HG03571 (cell line): ENCODE data around the gene ATR.

Source experiments
- ATAC-seq: cut with Tn5 transposase; IDR thresholded peaks from one replicate; pipeline ENCODE4 v1.9.1; 2021; ENCODE audit not compliant: unreplicated experiment

The ATR gene

GRCh38 chr3:142530296-142530695 lies 48.2 kb downstream of the ATR start:
- no peak for ATAC-seq

GRCh38 chr3:142523921-142524566 lies 54.5 kb downstream of the ATR start:
- ATAC-seq = no peak

- ATAC-seq = no peak
Measured at GRCh38 chr3:142509079-142509478, 69.5 kb downstream of the ATR start.

GRCh38 chr3:142507241-142507640 lies 71.3 kb downstream of the ATR start:
- no peak for ATAC-seq

- no peak for ATAC-seq
Measured at GRCh38 chr3:142502187-142502985, 76.1 kb downstream of the ATR start.

- no peak for ATAC-seq
Measured at GRCh38 chr3:142501004-142501926, 77.3 kb downstream of the ATR start.

GRCh38 chr3:142500211-142500610 lies 78.3 kb downstream of the ATR start:
- no peak for ATAC-seq

- ATAC-seq = peak; percentile 58
Measured at GRCh38 chr3:142498397-142499180, 79.9 kb downstream of the ATR start.

- ATAC-seq = no peak
Measured at GRCh38 chr3:142497729-142498128, 80.8 kb downstream of the ATR start.

- no peak for ATAC-seq
Measured at GRCh38 chr3:142495103-142495502, 83.4 kb downstream of the ATR start.

GRCh38 chr3:142492184-142492583 lies 86.3 kb downstream of the ATR start:
- no peak for ATAC-seq

GRCh38 chr3:142489572-142490323 lies 88.8 kb downstream of the ATR start:
- ATAC-seq = no peak

GRCh38 chr3:142484912-142485435 lies 93.6 kb downstream of the ATR start:
- no peak for ATAC-seq

- no peak for ATAC-seq
Measured at GRCh38 chr3:142481196-142481595, 97.3 kb downstream of the ATR start.

- ATAC-seq = no peak
Measured at GRCh38 chr3:142470826-142471225, 107.7 kb downstream of the ATR start.

GRCh38 chr3:142468456-142468855 lies 110.1 kb downstream of the ATR start:
- ATAC-seq = no peak

GRCh38 chr3:142467768-142468167 lies 110.8 kb downstream of the ATR start:
- no peak for ATAC-seq

GRCh38 chr3:142460689-142461088 lies 117.8 kb downstream of the ATR start:
- no peak for ATAC-seq

GRCh38 chr3:142459929-142460328 lies 118.6 kb downstream of the ATR start:
- no peak for ATAC-seq

GRCh38 chr3:142459096-142459495 lies 119.4 kb downstream of the ATR start:
- no peak for ATAC-seq
